SK-N-MC (cell line): ENCODE results near the gene STXBP5L.
"Not testable (repeated sequence)": the region's sequence is repeated elsewhere in the genome, so short reads cannot be mapped to it uniquely, and the experiment has no call there.

Experiments
- DNase-seq: peaks from one replicate; pipeline ENCODE4 v3.0.0-alpha.2; 2011; ENCODE audit warnings: low read depth, low spot score
- H3K27ac ChIP-seq: fragments of 200-600 bp; sonication (generic); 2 replicates; pipeline ENCODE4 v1.5.1; 2016; ENCODE audit warnings: mixed run types
- H3K36me3 ChIP-seq: fragments of 200-600 bp; sonication (generic); 2 replicates; pipeline ENCODE4 v1.6.1; 2017; ENCODE audit warnings: antibody characterized with exemption, low read length, mixed read lengths; ENCODE audit not compliant: insufficient read depth
- H3K4me3 ChIP-seq: fragments of 200-600 bp; sonication (generic); 2 replicates; pipeline ENCODE4 v1.5.1; 2016
- H3K9ac ChIP-seq: fragments of 200-600 bp; sonication (generic); 2 replicates; pipeline ENCODE4 v1.8.0; 2017; ENCODE audit warnings: mixed run types, mixed read lengths; ENCODE audit not compliant: insufficient read length
- H3K9me3 ChIP-seq: fragments of 200-600 bp; sonication (generic); 2 replicates; pipeline ENCODE4 v1.6.1; 2017; ENCODE audit warnings: low read depth, mild to moderate bottlenecking, antibody characterized with exemption, low read length, moderate library complexity, mixed read lengths
- EZH2 ChIP-seq: fragments of 200-600 bp; sonication (generic); IDR thresholded peaks from one replicate; pipeline ENCODE4 v1.6.1; 2017; ENCODE audit warnings: antibody characterized with exemption
- FOXP2 ChIP-seq: optimal IDR thresholded peaks from 2 replicates; pipeline ENCODE3; 2011; ENCODE audit warnings: mild to moderate bottlenecking, moderate library complexity; ENCODE audit not compliant: insufficient read depth; ENCODE audit errors: extremely low read length, control extremely low read depth
- POLR2AphosphoS5 ChIP-seq: IDR thresholded peaks from 2 replicates; pipeline ENCODE4 v1.6.1; 2012; ENCODE audit warnings: mild to moderate bottlenecking, low read depth, low read length, borderline replicate concordance

STXBP5L gene

DNA sequence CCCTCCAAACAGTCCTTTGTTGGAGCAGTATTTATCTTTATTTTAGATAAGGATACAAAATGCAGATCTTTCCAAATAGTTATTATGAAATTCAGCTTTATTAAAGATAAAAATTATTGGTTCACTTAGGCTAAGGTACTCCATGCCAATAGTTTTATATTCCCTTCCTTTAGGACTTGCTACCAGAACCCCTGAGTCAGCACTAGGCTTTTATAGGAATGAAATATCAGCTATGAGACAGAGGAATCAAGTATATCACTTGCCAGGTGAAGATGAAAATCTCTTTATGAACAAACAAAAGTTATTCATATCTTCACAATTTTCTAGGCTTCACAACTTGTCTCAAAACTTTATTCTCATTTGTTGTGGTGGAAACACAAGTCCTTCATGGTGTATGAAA, 416.3 kb downstream of the STXBP5L start:
- no peak overlapping the region for H3K27ac ChIP-seq
- no peak for DNase-seq
- no peaks in the 10 kb centered on the region for H3K9me3 ChIP-seq
- H3K4me3 ChIP-seq: no peak overlapping the region
- no peaks in the 10 kb centered on the region for H3K36me3 ChIP-seq
- H3K9ac ChIP-seq: no peak overlapping the region
- TF ChIP-seq FOXP2 (no peak), EZH2 (no peak), POLR2AphosphoS5 (no peak)

DNA sequence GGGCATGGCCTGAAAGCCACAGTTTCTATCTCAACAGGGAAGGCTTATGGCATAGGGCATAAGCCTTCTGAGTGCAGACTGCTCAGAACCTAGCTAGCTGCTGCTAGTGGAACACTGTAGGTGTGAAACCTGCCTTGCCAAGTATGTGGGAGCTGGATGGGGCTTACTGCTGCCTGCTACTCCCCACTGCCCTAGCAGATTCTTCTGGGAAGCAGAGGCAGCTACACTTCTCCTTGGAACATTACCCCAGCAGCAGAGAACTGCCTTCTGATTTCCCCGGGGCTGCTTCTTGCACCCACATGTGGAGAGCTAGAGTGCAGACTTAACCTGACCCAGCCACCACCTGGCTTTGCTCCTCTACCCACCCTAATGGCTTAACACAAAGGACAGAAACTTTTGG, 422.1 kb downstream of the STXBP5L start:
- no peaks in the 10 kb centered on the region for H3K9me3 ChIP-seq
- TF ChIP-seq EZH2 (no peak), POLR2AphosphoS5 (no peak), FOXP2 (no peak)

DNA sequence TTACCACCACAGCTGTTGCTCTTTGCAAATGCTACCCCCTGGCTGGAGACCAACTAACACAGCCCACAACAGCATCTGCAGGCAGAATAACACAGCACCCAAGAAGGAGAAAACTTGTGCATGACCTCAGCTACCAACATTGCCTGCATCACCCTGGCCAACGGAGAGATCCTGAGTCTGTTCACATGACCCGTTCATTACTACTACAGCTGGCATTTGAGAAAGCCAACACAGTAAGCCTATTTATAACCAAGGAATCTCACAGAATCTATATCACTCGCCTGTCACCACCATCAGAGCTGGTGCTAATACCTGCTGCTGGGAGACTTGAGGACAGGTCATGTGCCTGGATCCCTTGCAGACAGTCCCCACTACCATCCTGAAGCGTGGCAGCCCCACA, 422.6 kb downstream of the STXBP5L start:
- H3K9ac ChIP-seq: no peak overlapping the region
- H3K4me3 ChIP-seq: no peak overlapping the region
- no peak for DNase-seq
- H3K27ac ChIP-seq: no peak overlapping the region
- no peaks in the 10 kb centered on the region for H3K9me3 ChIP-seq
- TF ChIP-seq EZH2: no peak
- no peak for TF ChIP-seq FOXP2
- no peaks in the 10 kb centered on the region for H3K36me3 ChIP-seq

More for the DNA sequence above, 422.1 kb downstream of the STXBP5L start:
- no peak for DNase-seq
- H3K9ac ChIP-seq: no peak overlapping the region
- H3K36me3 ChIP-seq: no peaks in the 10 kb centered on the region
- H3K27ac ChIP-seq: no peak overlapping the region
- no peak overlapping the region for H3K4me3 ChIP-seq

DNA sequence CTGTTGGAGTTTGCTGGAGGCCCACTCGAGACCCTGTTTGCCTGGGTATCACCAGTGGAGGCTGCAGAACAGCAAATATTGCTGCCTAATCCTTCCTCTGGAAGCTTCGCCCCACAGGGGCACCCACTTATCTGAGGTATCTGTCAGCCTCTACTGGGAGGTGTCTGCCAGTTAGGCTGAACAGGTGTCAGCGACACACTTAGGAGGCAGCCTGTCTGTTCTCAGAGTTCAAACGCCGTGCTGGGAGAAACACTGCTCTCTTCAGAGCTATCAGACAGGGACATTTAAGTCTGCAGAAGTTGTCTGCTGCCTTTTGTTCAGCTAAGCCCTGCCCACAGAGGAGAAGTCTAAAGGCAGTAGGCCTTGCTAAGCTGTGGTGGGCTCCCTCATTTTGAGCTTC, 448.0 kb downstream of the STXBP5L start:
- H3K27ac ChIP-seq, H3K36me3 ChIP-seq, H3K9ac ChIP-seq, DNase-seq, H3K9me3 ChIP-seq, H3K4me3 ChIP-seq: not testable (repeated sequence)

DNA sequence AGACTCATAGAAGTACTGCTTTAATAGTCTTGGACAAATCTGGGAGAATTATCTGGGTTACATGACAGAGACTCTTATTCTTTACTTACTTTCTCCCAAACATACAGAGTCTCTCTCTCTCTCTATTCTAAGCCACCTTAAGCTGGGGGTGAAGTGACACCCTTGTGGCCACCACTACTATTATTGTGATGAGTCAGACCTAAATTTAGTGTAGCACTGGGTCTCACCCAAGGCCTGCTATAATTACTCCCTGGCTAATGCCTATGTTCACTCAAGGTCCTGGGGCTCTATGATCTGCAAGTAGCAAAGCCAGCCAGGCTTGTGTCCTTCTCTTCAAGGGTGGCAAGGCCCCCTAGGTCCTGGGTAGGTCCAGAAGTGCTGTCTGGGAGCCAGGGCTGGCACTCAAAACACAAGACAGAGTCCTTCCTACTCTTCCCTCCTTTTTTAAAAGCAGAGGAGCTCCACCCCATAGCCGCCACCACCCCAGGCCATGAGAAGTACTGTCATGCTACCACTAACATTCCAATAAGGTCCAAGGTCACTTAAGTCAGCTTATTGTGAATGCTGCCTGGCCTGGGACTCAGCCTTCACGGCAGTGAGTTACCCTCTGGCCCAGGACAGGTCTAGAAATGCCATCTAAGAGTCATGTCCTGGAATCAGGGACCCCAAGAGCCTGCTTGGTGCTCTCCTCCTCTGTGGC, 454.2 kb downstream of the STXBP5L start:
- Histone ChIP-seq H3K9me3 (no peaks in the 10 kb centered on the region), H3K36me3 (no peaks in the 10 kb centered on the region), H3K27ac (no peak overlapping the region), H3K9ac (no peak overlapping the region), H3K4me3 (no peak overlapping the region)
- TF ChIP-seq EZH2: no peak
- no peak for DNase-seq

DNA sequence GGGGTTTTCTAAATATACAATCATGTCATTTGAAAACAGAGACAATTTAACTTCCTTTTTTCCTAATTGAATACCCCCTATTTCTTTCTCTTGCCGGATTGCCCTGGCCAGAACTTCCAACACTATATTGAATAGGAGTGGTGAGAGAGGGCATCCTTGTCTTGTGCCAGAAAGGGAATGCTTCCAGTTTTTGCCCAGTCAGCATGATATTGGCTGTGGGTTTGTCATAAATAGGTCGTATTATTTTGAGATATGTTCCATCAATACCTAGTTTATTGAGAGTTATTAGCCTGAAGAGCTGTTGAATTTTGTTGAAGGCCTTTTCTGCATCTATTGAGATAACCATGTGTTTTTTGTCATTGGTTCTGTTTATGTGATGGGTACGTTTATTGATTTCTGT, 480.3 kb downstream of the STXBP5L start:
- H3K9me3 ChIP-seq, H3K4me3 ChIP-seq, H3K27ac ChIP-seq, H3K36me3 ChIP-seq, H3K9ac ChIP-seq, DNase-seq: not testable (repeated sequence)

DNA sequence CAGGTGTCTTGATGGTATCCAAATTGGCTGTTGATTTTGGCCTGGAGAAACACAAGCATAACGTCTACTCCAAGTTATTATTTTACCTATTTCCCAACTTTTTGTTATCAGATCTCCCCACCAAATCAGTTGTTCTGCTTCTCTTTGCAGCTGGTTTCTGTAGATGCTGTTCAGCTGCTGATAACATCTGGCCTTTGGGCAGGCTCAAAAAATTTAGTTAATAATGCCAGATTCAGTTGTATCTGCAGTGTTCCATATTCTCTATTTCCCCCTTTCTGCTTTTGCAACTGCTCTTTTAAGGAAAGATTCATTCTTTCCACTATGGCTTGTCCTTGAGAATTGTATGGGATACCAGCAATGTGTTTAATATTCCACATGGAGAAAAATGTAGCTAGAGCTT, 488.0 kb downstream of the STXBP5L start:
- not testable (repeated sequence) for H3K4me3 ChIP-seq, H3K27ac ChIP-seq, H3K9ac ChIP-seq, H3K36me3 ChIP-seq, H3K9me3 ChIP-seq, DNase-seq

DNA sequence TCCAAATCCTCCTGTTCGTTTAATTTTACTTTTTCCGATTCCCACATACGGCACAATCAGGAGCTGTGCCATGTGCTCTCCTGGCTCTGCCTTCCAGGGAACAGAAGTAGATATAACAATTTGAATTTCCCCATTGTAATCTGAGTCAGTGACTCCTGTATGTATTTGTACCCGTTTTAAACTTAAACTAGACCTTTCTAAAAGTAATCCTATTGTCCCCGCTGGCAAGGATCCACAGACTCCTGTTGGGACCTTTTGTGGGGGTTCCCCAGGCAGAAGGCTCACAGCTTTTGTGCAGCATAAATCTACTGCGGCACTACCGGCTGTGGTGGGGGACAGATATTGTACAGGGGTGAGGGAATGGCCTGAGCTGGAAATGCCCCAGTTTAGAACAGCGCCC, 490.0 kb downstream of the STXBP5L start:
- H3K36me3 ChIP-seq, H3K9me3 ChIP-seq, DNase-seq, H3K9ac ChIP-seq, H3K27ac ChIP-seq, H3K4me3 ChIP-seq: not testable (repeated sequence)

DNA sequence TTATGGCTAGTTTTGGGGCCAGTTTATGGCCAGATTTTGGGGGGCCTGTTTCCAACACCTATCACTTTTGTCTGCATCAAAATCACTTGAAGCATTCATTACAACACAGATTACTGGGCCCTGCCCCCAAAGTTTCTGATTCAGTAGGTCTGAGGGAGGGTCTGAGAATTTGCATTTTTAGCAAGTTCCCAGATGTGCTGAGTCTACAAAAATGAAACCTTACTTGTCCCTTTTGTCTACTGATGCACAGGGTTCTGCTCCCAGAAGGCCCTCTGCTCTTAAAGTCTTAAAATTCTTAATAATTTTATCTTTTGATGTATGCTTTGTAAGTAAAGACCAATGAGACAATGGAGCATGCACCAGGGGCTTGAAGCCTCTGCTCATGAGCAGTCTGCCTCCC, 491.8 kb downstream of the STXBP5L start:
- Histone ChIP-seq H3K36me3 (no peaks in the 10 kb centered on the region), H3K9ac (no peak overlapping the region), H3K27ac (no peak overlapping the region), H3K9me3 (no peaks in the 10 kb centered on the region), H3K4me3 (no peak overlapping the region)
- no peak for TF ChIP-seq EZH2
- TF ChIP-seq FOXP2: no peak
- no peak for TF ChIP-seq POLR2AphosphoS5
- no peak for DNase-seq

DNA sequence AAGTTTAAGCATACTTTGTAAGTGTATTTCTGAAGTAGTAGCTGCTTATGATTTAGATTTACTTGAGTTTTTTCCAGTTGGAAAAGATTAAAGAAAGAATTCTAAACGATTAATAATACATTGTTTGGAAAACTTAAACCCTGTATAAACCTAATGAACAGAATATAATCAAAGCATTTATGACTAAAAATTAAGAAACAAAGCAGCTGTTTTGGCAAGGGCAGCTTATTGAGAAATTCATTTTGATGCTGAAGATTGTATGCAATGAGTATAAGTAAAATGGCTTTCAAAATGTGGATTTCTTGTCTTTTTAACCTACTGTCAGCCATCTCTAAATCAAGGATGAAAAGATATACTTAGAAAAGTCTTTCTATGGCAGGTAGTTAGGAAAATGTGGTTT, 497.6 kb downstream of the STXBP5L start:
- no peak for DNase-seq
- H3K4me3 ChIP-seq: no peak overlapping the region
- H3K27ac ChIP-seq: no peak overlapping the region
- TF ChIP-seq EZH2 (no peak), POLR2AphosphoS5 (no peak), FOXP2 (no peak)
- no peaks in the 10 kb centered on the region for H3K9me3 ChIP-seq
- H3K36me3 ChIP-seq: no peaks in the 10 kb centered on the region
- H3K9ac ChIP-seq: no peak overlapping the region
